Smooth muscle cell (in vitro differentiated cells): ENCODE results near the gene RBM23. TPM values are rescaled to one million over a fixed set of nuclear protein-coding genes. Genes with fewer than 3 reads are reported as not detected.

Source experiments
- DNase-seq: peaks from one replicate; lab custom pipeline; 2025; ENCODE audit not compliant: unreplicated experiment; lab: John Stamatoyannopoulos, UW
- H2AFZ ChIP-seq: fragments of 200-600 bp; sonication (generic); 2 replicates; pipeline ENCODE4 v1.6.0; 2016; ENCODE audit warnings: antibody characterized with exemption, low read depth, mild to moderate bottlenecking
- H3F3A ChIP-seq: fragments of 200-600 bp; sonication (generic); 2 replicates; pipeline ENCODE4 v1.6.0; 2017; ENCODE audit warnings: antibody characterized with exemption, low read depth
- H3K27ac ChIP-seq: fragments of 200-600 bp; sonication (generic); 2 replicates; pipeline ENCODE4 v1.5.1; 2016; ENCODE audit warnings: low read depth, mild to moderate bottlenecking
- H3K27me3 ChIP-seq: fragments of 200-600 bp; sonication (generic); 2 replicates; pipeline ENCODE4 v1.6.1; 2016; ENCODE audit warnings: low read depth, mild to moderate bottlenecking
- H3K36me3 ChIP-seq: fragments of 200-600 bp; sonication (generic); 2 replicates; pipeline ENCODE4 v1.5.1; 2016; ENCODE audit warnings: low read depth
- H3K4me1 ChIP-seq: fragments of 200-600 bp; sonication (generic); 2 replicates; pipeline ENCODE4 v1.5.1; 2016; ENCODE audit warnings: low read depth
- H3K4me2 ChIP-seq: fragments of 200-600 bp; sonication (generic); 2 replicates; pipeline ENCODE4 v1.6.0; 2016; ENCODE audit warnings: mild to moderate bottlenecking
- H3K4me3 ChIP-seq: fragments of 200-600 bp; sonication (generic); 2 replicates; pipeline ENCODE4 v1.5.1; 2016; ENCODE audit warnings: mild to moderate bottlenecking
- H3K79me2 ChIP-seq: fragments of 200-600 bp; sonication (generic); 2 replicates; pipeline ENCODE4 v1.6.0; 2016; ENCODE audit warnings: low read depth, mild to moderate bottlenecking
- H3K9ac ChIP-seq: fragments of 200-600 bp; sonication (generic); 2 replicates; pipeline ENCODE4 v1.6.0; 2016; ENCODE audit warnings: low read depth
- H3K9me3 ChIP-seq: fragments of 200-600 bp; sonication (generic); replicated peaks from 2 replicates; pipeline ENCODE4 v1.5.1; 2016; ENCODE audit warnings: low read depth
- H4K20me1 ChIP-seq: fragments of 200-600 bp; sonication (generic); 2 replicates; pipeline ENCODE4 v1.6.0; 2016; ENCODE audit warnings: low read depth
- WGBS: methylation state at CpG from one replicate; pipeline ENCODE4 v1.1.7; 2016; ENCODE audit warnings: low lambda C conversion rate; 5-methylcytosine and 5-hydroxymethylcytosine counted together
- polyA plus RNA-seq: library from polyadenylated mRNA; unstranded; fragments of >200 nt; fragmentation: Nextera tagmentation; extraction: Ambion mirVana; gene quantifications from 2 replicates; pipeline ENCODE4 v1.2.1, GENCODE V29; 2016
- total RNA-seq: library from RNA; depleted of rRNA; stranded (reverse); fragments of >200 nt; gene quantifications from 2 replicates; pipeline ENCODE4 v1.2.3, GENCODE V29; 2014
- TF ChIP-seq, protein P1 (sequence below): fragments of 200-600 bp; sonication (generic); IDR thresholded peaks from 2 replicates; pipeline ENCODE4 v1.5.1; 2017; ENCODE audit warnings: borderline replicate concordance, mild to moderate bottlenecking, antibody characterized with exemption; ENCODE audit not compliant: insufficient read depth, poor library complexity, severe bottlenecking

RBM23 gene
- total and polyA plus RNA-seq, 2 experiments from 2014 or later, result 59.3 to 112 TPM

DNA sequence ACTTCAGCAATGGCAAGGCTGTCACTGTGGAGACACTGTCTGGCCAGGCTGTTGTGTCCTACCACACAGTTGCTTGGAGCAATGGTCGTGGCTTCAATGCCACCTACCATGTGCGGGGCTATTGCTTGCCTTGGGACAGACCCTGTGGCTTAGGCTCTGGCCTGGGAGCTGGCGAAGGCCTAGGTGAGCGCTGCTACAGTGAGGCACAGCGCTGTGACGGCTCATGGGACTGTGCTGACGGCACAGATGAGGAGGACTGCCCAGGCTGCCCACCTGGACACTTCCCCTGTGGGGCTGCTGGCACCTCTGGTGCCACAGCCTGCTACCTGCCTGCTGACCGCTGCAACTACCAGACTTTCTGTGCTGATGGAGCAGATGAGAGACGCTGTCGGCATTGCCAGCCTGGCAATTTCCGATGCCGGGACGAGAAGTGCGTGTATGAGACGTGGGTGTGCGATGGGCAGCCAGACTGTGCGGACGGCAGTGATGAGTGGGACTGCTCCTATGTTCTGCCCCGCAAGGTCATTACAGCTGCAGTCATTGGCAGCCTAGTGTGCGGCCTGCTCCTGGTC, 43.1 kb downstream of the RBM23 start:
- H3K9ac ChIP-seq, result no peak overlapping the region
- WGBS, result 98% methylated on average over 20 of the region's 20 CpGs

DNA sequence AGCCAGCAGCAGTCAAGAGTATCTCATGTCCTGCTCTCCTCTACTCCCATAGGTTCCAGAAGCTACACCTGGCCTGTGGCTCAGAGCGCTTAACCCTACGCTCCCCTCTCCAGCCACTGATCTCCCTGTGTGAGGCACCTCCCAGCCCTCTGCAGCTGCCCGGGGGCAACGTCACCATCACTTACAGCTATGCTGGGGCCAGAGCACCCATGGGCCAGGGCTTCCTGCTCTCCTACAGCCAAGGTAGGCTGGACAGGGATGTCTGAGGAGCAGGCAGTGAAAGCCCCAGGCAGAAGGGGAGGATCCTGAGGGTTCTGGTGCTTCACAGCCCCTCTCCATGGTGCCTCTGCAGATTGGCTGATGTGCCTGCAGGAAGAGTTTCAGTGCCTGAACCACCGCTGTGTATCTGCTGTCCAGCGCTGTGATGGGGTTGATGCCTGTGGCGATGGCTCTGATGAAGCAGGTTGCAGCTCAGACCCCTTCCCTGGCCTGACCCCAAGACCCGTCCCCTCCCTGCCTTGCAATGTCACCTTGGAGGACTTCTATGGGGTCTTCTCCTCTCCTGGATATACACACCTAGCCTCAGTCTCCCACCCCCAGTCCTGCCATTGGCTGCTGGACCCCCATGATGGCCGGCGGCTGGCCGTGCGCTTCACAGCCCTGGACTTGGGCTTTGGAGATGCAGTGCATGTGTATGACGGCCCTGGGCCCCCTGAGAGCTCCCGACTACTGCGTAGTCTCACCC, 43.8 kb downstream of the RBM23 start:
- DNase-seq, result no peak
- Histone ChIP-seq H4K20me1 (no peaks in the 10 kb centered on the region), H3K27ac (no peak overlapping the region), H3F3A (peaks cover 9% of the 10 kb centered on the region), H2AFZ (no peak overlapping the region), H3K4me2 (no peak overlapping the region), H3K9me3 (no peaks in the 10 kb centered on the region), H3K36me3 (no peaks in the 10 kb centered on the region), H3K4me3 (no peak overlapping the region), H3K4me1 (peaks cover 12% of the 10 kb centered on the region), H3K9ac (no peak overlapping the region), H3K79me2 (peaks cover 12% of the 10 kb centered on the region), H3K27me3 (no peaks in the 10 kb centered on the region)
- TF ChIP-seq, protein P1, sequence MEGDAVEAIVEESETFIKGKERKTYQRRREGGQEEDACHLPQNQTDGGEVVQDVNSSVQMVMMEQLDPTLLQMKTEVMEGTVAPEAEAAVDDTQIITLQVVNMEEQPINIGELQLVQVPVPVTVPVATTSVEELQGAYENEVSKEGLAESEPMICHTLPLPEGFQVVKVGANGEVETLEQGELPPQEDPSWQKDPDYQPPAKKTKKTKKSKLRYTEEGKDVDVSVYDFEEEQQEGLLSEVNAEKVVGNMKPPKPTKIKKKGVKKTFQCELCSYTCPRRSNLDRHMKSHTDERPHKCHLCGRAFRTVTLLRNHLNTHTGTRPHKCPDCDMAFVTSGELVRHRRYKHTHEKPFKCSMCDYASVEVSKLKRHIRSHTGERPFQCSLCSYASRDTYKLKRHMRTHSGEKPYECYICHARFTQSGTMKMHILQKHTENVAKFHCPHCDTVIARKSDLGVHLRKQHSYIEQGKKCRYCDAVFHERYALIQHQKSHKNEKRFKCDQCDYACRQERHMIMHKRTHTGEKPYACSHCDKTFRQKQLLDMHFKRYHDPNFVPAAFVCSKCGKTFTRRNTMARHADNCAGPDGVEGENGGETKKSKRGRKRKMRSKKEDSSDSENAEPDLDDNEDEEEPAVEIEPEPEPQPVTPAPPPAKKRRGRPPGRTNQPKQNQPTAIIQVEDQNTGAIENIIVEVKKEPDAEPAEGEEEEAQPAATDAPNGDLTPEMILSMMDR, result no peak
- WGBS, result 97% methylated on average over 15 of the region's 15 CpGs

More for the DNA sequence above, 43.1 kb downstream of the RBM23 start:
- Histone ChIP-seq H3K27me3 (no peaks in the 10 kb centered on the region), H3F3A (peaks cover 3% of the 10 kb centered on the region), H3K79me2 (peaks cover 12% of the 10 kb centered on the region), H4K20me1 (no peaks in the 10 kb centered on the region), H3K4me3 (no peak overlapping the region), H3K9me3 (no peaks in the 10 kb centered on the region), H3K4me2 (no peak overlapping the region), H3K4me1 (peaks cover 7% of the 10 kb centered on the region), H3K27ac (no peak overlapping the region), H3K36me3 (no peaks in the 10 kb centered on the region), H2AFZ (no peak overlapping the region)
- no peak for DNase-seq
- TF ChIP-seq, protein P1, result no peak

DNA sequence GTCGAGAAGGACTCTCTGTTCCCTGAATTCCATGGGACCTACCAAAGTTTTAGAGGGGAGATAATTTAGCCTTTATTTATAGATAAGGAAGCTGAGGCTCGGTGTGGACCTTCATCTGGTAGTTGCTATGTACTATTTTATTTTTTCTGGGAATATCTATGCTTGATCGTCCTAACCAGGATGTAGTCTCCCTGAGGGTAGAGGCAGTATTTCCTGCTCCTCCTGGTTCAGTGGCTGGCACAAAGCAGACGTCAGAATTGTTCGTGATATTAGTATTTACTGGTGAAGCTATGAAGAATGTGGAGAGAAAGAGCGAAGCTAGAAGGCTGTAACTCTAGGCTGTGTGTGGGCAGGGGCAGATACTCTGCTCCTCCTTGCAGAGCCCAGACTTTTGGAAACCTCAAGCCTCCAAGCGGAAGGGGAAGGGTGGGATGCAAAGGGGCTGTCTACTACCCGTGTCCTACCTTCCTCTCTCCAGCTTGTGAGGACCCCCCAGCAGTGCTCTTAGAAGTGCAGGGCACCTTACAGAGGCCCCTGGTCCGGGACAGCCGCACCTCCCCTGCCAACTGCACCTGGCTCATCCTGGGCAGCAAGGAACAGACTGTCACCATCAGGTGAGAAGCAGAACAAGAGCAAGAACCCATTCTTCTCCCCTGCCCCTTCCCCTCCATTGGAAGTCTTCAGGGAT, 46.0 kb downstream of the RBM23 start:
- H3F3A ChIP-seq, result peaks cover 11% of the 10 kb centered on the region
- no peaks in the 10 kb centered on the region for H3K9me3 ChIP-seq
- peaks cover 12% of the 10 kb centered on the region for H3K79me2 ChIP-seq
- peak overlapping the region; percentile 82 for H3K9ac ChIP-seq
- H3K27ac ChIP-seq, result peak overlapping the region; percentile 90
- peak overlapping the region; percentile 87 for H2AFZ ChIP-seq
- peaks cover 12% of the 10 kb centered on the region for H3K4me1 ChIP-seq
- no peaks in the 10 kb centered on the region for H3K27me3 ChIP-seq
- 59% methylated on average over 10 of the region's 10 CpGs for WGBS
- peak overlapping the region; percentile 88 for H3K4me2 ChIP-seq
- H3K36me3 ChIP-seq, result no peaks in the 10 kb centered on the region
- H4K20me1 ChIP-seq, result no peaks in the 10 kb centered on the region
- DNase-seq, result no peak
- H3K4me3 ChIP-seq, result peak overlapping the region; percentile 79
- TF ChIP-seq, protein P1, result no peak
